Panc1 (cell line): ENCODE measurements around the gene WLS. TPM values are rescaled to one million over a fixed set of nuclear protein-coding genes. Genes with fewer than 3 reads are reported as not detected.

Experiments used
- ATAC-seq: fragments of 200-7000 bp; cut with Tn5 transposase; 2 replicates; pipeline ENCODE4 v1.9.1; 2020; ENCODE audit warnings: mild to moderate bottlenecking, moderate library complexity
- BruUV-seq: library from RNA; stranded (reverse); fragments of 400-500 nt; replicated peaks from 2 replicates; lab custom pipeline; 2021; lab: Mats Ljungman, UMichigan
- CTCF ChIA-PET: fragments of 300-600 bp; sonication (Branson Sonifier 250); formaldehyde crosslinking; loops from one replicate; lab custom pipeline; 2022; ENCODE audit warnings: antibody characterized with exemption; lab: Charles Lee
- POLR2A ChIA-PET: fragments of 300-600 bp; sonication (Branson Sonifier 250); formaldehyde crosslinking; loops from one replicate; lab custom pipeline; 2022; ENCODE audit warnings: antibody characterized with exemption; lab: Charles Lee
- DNase-seq: peaks from one replicate; pipeline ENCODE4 v3.0.0-alpha.2; 2010; ENCODE audit warnings: low read depth, low spot score
- H3K27ac ChIP-seq: 2 replicates; pipeline ENCODE4 v1.5.1; 2011; ENCODE audit warnings: mild to moderate bottlenecking, low read length, inconsistent platforms
- H3K27me3 ChIP-seq: fragments of 200-500 bp; sonication (Bioruptor generic); 2 replicates; pipeline ENCODE4 v1.6.0; 2014; ENCODE audit warnings: low read length, inconsistent platforms; ENCODE audit not compliant: control insufficient read depth, insufficient read depth
- H3K36me3 ChIP-seq: fragments of 200-500 bp; sonication (Bioruptor generic); 2 replicates; pipeline ENCODE4 v1.5.1; 2014; ENCODE audit warnings: inconsistent platforms, mild to moderate bottlenecking, low read length, moderate library complexity; ENCODE audit not compliant: control insufficient read depth, insufficient read depth
- H3K4me1 ChIP-seq: 2 replicates; pipeline ENCODE4 v1.5.1; 2011; ENCODE audit warnings: inconsistent platforms, mild to moderate bottlenecking, low read length, moderate library complexity; ENCODE audit not compliant: control insufficient read depth, insufficient read depth
- H3K4me3 ChIP-seq, 2 experiments: 2 replicates each; pipeline ENCODE4 v1.5.1; 2011 to 2012; ENCODE audit warnings: low read depth in 2 of 2, low read length in 2 of 2, mild to moderate bottlenecking in 2 of 2, inconsistent platforms in 1 of 2, moderate library complexity in 1 of 2
- H3K9me3 ChIP-seq: fragments of 200-500 bp; sonication (Bioruptor generic); 2 replicates; pipeline ENCODE4 v1.5.1; 2014; ENCODE audit warnings: low read depth, mild to moderate bottlenecking, inconsistent platforms, low read length, moderate library complexity; ENCODE audit not compliant: control insufficient read depth, insufficient read depth
- CTCF ChIP-seq: fragments of 450-650 bp; IDR thresholded peaks from 2 replicates; pipeline ENCODE4 v1.5.1; 2017; ENCODE audit warnings: mild to moderate bottlenecking
- POLR2AphosphoS5 ChIP-seq: IDR thresholded peaks from 2 replicates; pipeline ENCODE4 v1.6.1; 2012; ENCODE audit warnings: mild to moderate bottlenecking, low read depth, low read length, moderate library complexity
- REST ChIP-seq, 2 experiments: IDR thresholded peaks; 2 replicates each; pipeline ENCODE4 v1.6.1; 2011 to 2012; ENCODE audit warnings: low read depth in 2 of 2, control low read depth in 1 of 2, low read length in 1 of 2, mild to moderate bottlenecking in 1 of 2, moderate library complexity in 1 of 2; ENCODE audit not compliant: insufficient read depth in 1 of 2
- SIN3A ChIP-seq: IDR thresholded peaks from 2 replicates; pipeline ENCODE4 v1.6.1; 2012; ENCODE audit warnings: low read depth, mild to moderate bottlenecking, low read length, moderate library complexity, borderline replicate concordance; ENCODE audit not compliant: insufficient read depth
- TCF7L2 ChIP-seq: IDR thresholded peaks from 2 replicates; pipeline ENCODE4 v1.6.1; 2011; ENCODE audit warnings: mild to moderate bottlenecking, low read depth, low read length, inconsistent platforms
- in situ Hi-C: cut with HindIII; loops from 2 replicates; pipeline ENCODE4 v1.10.0; 2016; ENCODE audit warnings: low sequenced_read_pairs, low pct_unique_long_range_greater_than_20kb
- intact Hi-C: fragments of 100-400 bp; cut with micrococcal nuclease; formaldehyde crosslinking; loops from one replicate; pipeline ENCODE4 v1.10.0; 2022; ENCODE audit not compliant: unreplicated experiment
- total RNA-seq: library from RNA; stranded (reverse); gene quantifications from one replicate; pipeline ENCODE4 v1.2.1, GENCODE V29; 2021; ENCODE audit not compliant: unreplicated experiment

WLS gene
- total RNA-seq, 1 experiment from 2014 or later, result 29.6 TPM

- H3K9me3 ChIP-seq, result no peaks in the 10 kb centered on the region
- ChIA-PET POLR2A (no interaction called here), CTCF (no interaction called here)
- no TSS peak for BruUV-seq
- in situ Hi-C loops, result no loop called here
- no peaks in the 10 kb centered on the region for H3K36me3 ChIP-seq
- TF ChIP-seq SIN3A, result no peak
- no peak for TF ChIP-seq POLR2AphosphoS5
- no peak for TF ChIP-seq TCF7L2
- TF ChIP-seq CTCF, result no peak
- no peak for TF ChIP-seq REST (IDR thresholded peaks at IDR 0.05; ENCODE audit: insufficient read depth in 1 of 2, low read depth in 2 of 2, low read length in 1 of 2)
- no peaks in the 10 kb centered on the region for H3K27me3 ChIP-seq
- no peak for ATAC-seq
- H3K4me1 ChIP-seq, result peaks cover 5% of the 10 kb centered on the region; the same call in 1 of the 2 replicates
- intact Hi-C loops, result no loop called here
- H3K27ac ChIP-seq, result no peak overlapping the region
- H3K4me3 ChIP-seq, result no peak overlapping the region
- DNase-seq, result no peak
Observed at GRCh38 chr1:68168545-68169171, 63.7 kb downstream of the WLS start.

GRCh38 chr1:68167211-68167610, 65.1 kb downstream of the WLS start:
- H3K4me3 ChIP-seq, result no peak overlapping the region
- H3K27me3 ChIP-seq, result no peaks in the 10 kb centered on the region
- ATAC-seq (no peak), DNase-seq (no peak)
- in situ Hi-C loops, result no loop called here
- no peaks in the 10 kb centered on the region for H3K9me3 ChIP-seq
- intact Hi-C loops, result no loop called here
- H3K27ac ChIP-seq, result no peak overlapping the region
- H3K36me3 ChIP-seq, result no peaks in the 10 kb centered on the region
- no peak for TF ChIP-seq POLR2AphosphoS5
- no peak for TF ChIP-seq TCF7L2
- TF ChIP-seq SIN3A, result no peak
- no peak for TF ChIP-seq CTCF
- TF ChIP-seq REST (IDR thresholded peaks at IDR 0.05; ENCODE audit: insufficient read depth in 1 of 2, low read depth in 2 of 2, low read length in 1 of 2), result no peak
- BruUV-seq, result no TSS peak
- no peaks in the 10 kb centered on the region for H3K4me1 ChIP-seq
- ChIA-PET CTCF (no interaction called here), POLR2A (no interaction called here)
